Glutamatergic neuron (in vitro differentiated cells): Measurements from ENCODE around the gene CACNG6. TPM values are rescaled to one million over a fixed set of nuclear protein-coding genes. Genes with fewer than 3 reads are reported as not detected.

Source experiments
- DNase-seq: peaks from one replicate; pipeline ENCODE4 v3.0.0; 2022
- H3K27ac Mint-ChIP-seq: one replicate; pipeline ENCODE4 v1.8.0; 2020; ENCODE audit warnings: mild to moderate bottlenecking, mixed read lengths, inconsistent platforms; ENCODE audit not compliant: unreplicated experiment
- H3K27me3 Mint-ChIP-seq: one replicate; pipeline ENCODE4 v1.8.0; 2020; ENCODE audit warnings: mild to moderate bottlenecking, moderate library complexity, mixed read lengths, inconsistent platforms; ENCODE audit not compliant: unreplicated experiment
- H3K36me3 Mint-ChIP-seq: one replicate; pipeline ENCODE4 v1.8.0; 2020; ENCODE audit warnings: mild to moderate bottlenecking, mixed read lengths, inconsistent platforms; ENCODE audit not compliant: unreplicated experiment
- H3K4me1 Mint-ChIP-seq: one replicate; pipeline ENCODE4 v1.8.0; 2020; ENCODE audit warnings: mild to moderate bottlenecking, low read depth, mixed read lengths, inconsistent platforms; ENCODE audit not compliant: unreplicated experiment
- H3K4me3 Mint-ChIP-seq: one replicate; pipeline ENCODE4 v1.8.0; 2020; ENCODE audit warnings: mild to moderate bottlenecking, mixed read lengths, inconsistent platforms; ENCODE audit not compliant: unreplicated experiment
- H3K9me3 Mint-ChIP-seq: one replicate; pipeline ENCODE4 v1.8.0; 2020; ENCODE audit warnings: mild to moderate bottlenecking, moderate library complexity, mixed read lengths, inconsistent platforms; ENCODE audit not compliant: unreplicated experiment
- total RNA-seq: library from RNA; stranded (reverse); fragmentation: NEBNext Ultra II Directional; extraction: Animal tissue kit (Norgen Biotek cat#: 25700); gene quantifications from one replicate; pipeline ENCODE4 v1.2.1, GENCODE V29; 2021; ENCODE audit not compliant: unreplicated experiment
- TF ChIP-seq, protein P1 (sequence below): fragments of 200-600 bp; sonication (generic); IDR thresholded peaks from one replicate; pipeline ENCODE4 v1.5.0; 2021; ENCODE audit not compliant: partially characterized antibody, unreplicated experiment

The CACNG6 gene
- total RNA-seq, 1 donor from 2014 or later = 0.74 TPM

DNA sequence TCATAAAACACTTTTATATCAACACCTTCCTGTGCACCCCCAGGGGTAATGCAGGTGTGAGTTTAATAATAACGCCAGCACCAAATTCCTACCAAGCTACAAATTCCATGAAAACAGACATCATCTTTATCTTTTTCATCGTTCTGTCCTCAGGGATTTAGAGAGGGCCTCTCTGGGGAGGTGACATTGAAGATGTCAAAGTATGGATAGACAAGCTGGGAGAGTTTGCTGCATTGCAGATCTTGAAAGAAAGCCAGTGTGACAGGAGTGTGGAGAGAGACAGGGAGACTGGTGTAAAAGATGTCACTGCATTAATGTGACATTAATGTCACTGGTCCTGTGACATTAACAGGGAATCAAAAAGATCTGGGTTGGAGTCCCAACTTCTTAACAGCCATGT lies 10.1 kb downstream of the CACNG6 start:
- no peak for DNase-seq
- H3K9me3 Mint-ChIP-seq = no peaks in the 10 kb centered on the region
- H3K27me3 Mint-ChIP-seq = peaks cover 2% of the 10 kb centered on the region
- TF ChIP-seq, protein P1, sequence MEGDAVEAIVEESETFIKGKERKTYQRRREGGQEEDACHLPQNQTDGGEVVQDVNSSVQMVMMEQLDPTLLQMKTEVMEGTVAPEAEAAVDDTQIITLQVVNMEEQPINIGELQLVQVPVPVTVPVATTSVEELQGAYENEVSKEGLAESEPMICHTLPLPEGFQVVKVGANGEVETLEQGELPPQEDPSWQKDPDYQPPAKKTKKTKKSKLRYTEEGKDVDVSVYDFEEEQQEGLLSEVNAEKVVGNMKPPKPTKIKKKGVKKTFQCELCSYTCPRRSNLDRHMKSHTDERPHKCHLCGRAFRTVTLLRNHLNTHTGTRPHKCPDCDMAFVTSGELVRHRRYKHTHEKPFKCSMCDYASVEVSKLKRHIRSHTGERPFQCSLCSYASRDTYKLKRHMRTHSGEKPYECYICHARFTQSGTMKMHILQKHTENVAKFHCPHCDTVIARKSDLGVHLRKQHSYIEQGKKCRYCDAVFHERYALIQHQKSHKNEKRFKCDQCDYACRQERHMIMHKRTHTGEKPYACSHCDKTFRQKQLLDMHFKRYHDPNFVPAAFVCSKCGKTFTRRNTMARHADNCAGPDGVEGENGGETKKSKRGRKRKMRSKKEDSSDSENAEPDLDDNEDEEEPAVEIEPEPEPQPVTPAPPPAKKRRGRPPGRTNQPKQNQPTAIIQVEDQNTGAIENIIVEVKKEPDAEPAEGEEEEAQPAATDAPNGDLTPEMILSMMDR = no peak
- no peaks in the 10 kb centered on the region for H3K4me1 Mint-ChIP-seq
- H3K4me3 Mint-ChIP-seq = no peak overlapping the region
- H3K36me3 Mint-ChIP-seq = no peaks in the 10 kb centered on the region
- H3K27ac Mint-ChIP-seq = no peak overlapping the region

DNA sequence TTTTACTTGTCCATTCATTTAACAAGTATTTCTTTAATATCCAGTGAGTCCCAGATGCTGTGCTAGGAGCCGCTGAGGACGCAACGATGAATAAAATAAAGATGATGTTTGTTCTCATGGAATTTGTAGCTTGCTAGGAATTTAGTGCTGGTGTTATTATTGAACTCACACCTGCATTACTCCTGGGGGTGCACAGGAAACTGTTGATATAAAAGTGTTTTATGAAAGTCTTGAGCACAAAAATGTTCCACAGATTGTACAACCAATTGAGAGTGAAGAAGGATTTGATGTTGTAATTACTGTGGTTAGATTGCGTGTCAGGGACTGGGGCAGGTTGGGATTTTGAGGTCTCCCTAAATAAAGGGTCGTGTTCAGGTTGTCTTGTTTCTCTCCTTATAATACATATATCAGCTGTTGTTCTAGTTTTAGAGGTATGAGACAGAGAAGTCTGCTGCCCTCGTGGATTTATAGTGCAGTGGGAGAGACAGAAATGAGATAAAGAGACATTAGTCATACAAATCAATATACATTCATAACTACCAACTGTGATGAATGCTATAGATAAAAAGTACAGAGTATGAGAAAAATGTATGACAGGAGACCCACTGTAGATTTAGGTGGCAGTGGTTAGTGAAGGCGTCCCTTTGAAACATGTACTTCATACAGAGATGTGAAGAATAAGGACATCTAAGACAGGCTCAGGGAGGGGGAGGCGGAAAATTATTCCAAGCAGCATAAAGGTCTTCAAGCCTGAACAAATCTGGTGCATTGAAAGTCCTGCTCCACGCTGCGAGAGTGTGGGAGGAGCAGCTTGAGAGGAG lies 11.3 kb downstream of the CACNG6 start:
- H3K4me3 Mint-ChIP-seq = no peak overlapping the region
- H3K36me3 Mint-ChIP-seq = no peaks in the 10 kb centered on the region
- TF ChIP-seq, protein P1 = no peak
- no peak for DNase-seq
- H3K9me3 Mint-ChIP-seq = no peaks in the 10 kb centered on the region
- H3K27ac Mint-ChIP-seq = no peak overlapping the region
- H3K27me3 Mint-ChIP-seq = peaks cover 2% of the 10 kb centered on the region
- H3K4me1 Mint-ChIP-seq = no peaks in the 10 kb centered on the region

- H3K9me3 Mint-ChIP-seq = peaks cover 4% of the 10 kb centered on the region
- no peak overlapping the region for H3K4me3 Mint-ChIP-seq
- DNase-seq = no peak
- TF ChIP-seq, protein P1 = no peak
- H3K27me3 Mint-ChIP-seq = peaks cover 2% of the 10 kb centered on the region
- H3K4me1 Mint-ChIP-seq = peaks cover 6% of the 10 kb centered on the region
- no peaks in the 10 kb centered on the region for H3K36me3 Mint-ChIP-seq
- H3K27ac Mint-ChIP-seq = no peak overlapping the region
These were observed 18.0 kb downstream of the CACNG6 start for GRCh38 chr19:54009440-54009839.

DNA sequence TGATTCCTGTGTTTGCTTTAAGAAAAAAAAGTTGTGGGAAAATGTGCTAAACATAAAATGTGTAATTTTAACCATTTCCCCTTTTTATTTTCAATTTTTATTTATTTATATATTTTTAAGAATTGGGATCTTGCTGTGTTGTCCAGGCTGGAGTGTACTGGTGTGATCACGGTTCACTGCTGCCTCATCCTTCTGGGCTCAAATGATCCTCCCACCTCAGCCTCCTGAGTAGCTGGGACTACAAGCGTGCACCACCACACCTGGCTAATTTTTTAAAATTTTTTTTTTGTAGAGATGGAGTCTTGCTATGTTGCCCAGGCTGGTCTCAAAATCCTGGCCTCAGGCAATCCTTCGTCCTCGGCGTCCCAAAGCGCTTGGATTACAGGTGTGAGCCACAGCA lies 19.0 kb downstream of the CACNG6 start:
- Mint-ChIP-seq H3K9me3 (peaks cover 4% of the 10 kb centered on the region), H3K27ac (no peak overlapping the region), H3K36me3 (no peaks in the 10 kb centered on the region), H3K4me3 (no peak overlapping the region), H3K27me3 (peaks cover 5% of the 10 kb centered on the region), H3K4me1 (peaks cover 9% of the 10 kb centered on the region)
- DNase-seq = no peak
- TF ChIP-seq, protein P1 = no peak

- H3K9me3 Mint-ChIP-seq = peaks cover 8% of the 10 kb centered on the region
- no peak overlapping the region for H3K27ac Mint-ChIP-seq
- DNase-seq = no peak
- no peaks in the 10 kb centered on the region for H3K36me3 Mint-ChIP-seq
- H3K27me3 Mint-ChIP-seq = peaks cover 5% of the 10 kb centered on the region
- TF ChIP-seq, protein P1 = no peak
- H3K4me1 Mint-ChIP-seq = peaks cover 9% of the 10 kb centered on the region
- H3K4me3 Mint-ChIP-seq = no peak overlapping the region
These were observed 20.2 kb downstream of the CACNG6 start for GRCh38 chr19:54011507-54012211.
